ENCODE results near the gene PTPRN2. TPM values are rescaled to one million over a fixed set of nuclear protein-coding genes. Genes with fewer than 3 reads are reported as not detected.
"Not testable (repeated sequence)": the region's sequence is repeated elsewhere in the genome, so short reads cannot be mapped to it uniquely, and the experiment has no call there.

The PTPRN2 gene
- total RNA-seq, 2 donors from 2014 or later = 26.1 to 55.5 TPM

DNA sequence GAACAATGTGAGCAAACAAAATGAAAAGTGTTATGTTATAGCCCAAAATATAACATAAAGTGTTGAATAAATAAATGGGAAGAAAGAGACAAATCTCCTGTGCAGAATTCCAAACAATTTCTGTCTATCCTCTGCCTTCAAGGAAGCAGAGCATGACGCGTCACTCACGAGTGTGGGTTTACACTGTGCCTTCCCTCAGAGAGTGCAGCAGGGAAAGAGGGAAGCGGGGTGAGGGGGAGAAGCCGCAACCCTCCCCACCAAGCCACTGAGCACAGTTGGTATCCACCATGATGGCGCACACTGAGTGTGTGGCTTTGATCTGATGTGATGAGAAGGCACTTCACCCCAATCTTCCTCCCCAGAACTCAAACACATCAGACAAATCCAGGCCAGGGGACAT lies 74.8 kb downstream of the PTPRN2 start:
- WGBS = 80% methylated on average over 6 of the region's 6 CpGs
- Histone ChIP-seq H3K27ac (no peak overlapping the region), H3K36me3 (no peaks in the 10 kb centered on the region), H3K27me3 (replicated peaks; ENCODE audit: insufficient read depth) (no peaks in the 10 kb centered on the region), H3K4me1 (replicated peaks) (no peaks in the 10 kb centered on the region), H3K4me3 (no peak overlapping the region), H3K9me3 (no peaks in the 10 kb centered on the region)
- no peak for DNase-seq (ENCODE audit: low spot score)
- intact Hi-C loops (cut with DNase I) = no loop called here
- TF ChIP-seq POLR2AphosphoS5 (IDR thresholded peaks at IDR 0.05) (no peak), POLR2A (IDR thresholded peaks at IDR 0.05) (no peak), CTCF (IDR thresholded peaks at IDR 0.05) (no peak)

DNA sequence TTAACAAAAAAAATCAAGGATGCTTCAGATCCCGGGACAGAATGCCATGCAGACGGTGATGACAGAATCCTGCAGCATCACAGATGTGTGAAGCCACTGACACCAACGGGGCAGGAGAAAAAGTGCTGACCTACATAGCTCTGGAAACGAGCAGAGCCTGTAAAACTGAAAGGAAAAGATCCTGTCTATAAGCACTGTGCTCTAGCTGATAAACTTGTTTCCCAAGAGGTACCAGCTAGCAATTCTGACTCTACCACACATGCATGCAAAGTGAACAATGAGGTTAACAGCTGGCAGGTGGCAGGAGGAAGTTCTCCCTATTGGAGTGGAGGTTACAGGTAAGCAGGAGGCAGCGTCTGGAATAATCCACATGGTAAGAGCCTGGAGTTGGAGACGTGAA lies 75.6 kb downstream of the PTPRN2 start:
- no peaks in the 10 kb centered on the region for H3K9me3 ChIP-seq
- no peaks in the 10 kb centered on the region for H3K36me3 ChIP-seq
- TF ChIP-seq POLR2A (IDR thresholded peaks at IDR 0.05) (no peak), CTCF (IDR thresholded peaks at IDR 0.05) (no peak), POLR2AphosphoS5 (IDR thresholded peaks at IDR 0.05) (no peak)
- intact Hi-C loops (cut with DNase I) = no loop called here
- no peak overlapping the region for H3K4me3 ChIP-seq
- no peaks in the 10 kb centered on the region for H3K4me1 ChIP-seq (replicated peaks)
- H3K27me3 ChIP-seq (replicated peaks; ENCODE audit: insufficient read depth) = no peaks in the 10 kb centered on the region
- no peak overlapping the region for H3K27ac ChIP-seq
- no peak for DNase-seq (ENCODE audit: low spot score)
- WGBS = 80% methylated on average over 6 of the region's 6 CpGs

- 71% methylated on average over 23 of the region's 27 CpGs for WGBS
- Histone ChIP-seq H3K27me3 (replicated peaks; ENCODE audit: insufficient read depth) (no peaks in the 10 kb centered on the region), H3K4me3 (no peak overlapping the region), H3K27ac (no peak overlapping the region), H3K4me1 (replicated peaks) (no peaks in the 10 kb centered on the region), H3K36me3 (no peaks in the 10 kb centered on the region), H3K9me3 (no peaks in the 10 kb centered on the region)
- intact Hi-C loops (cut with DNase I) = no loop called here
- no peak for TF ChIP-seq POLR2A (IDR thresholded peaks at IDR 0.05)
- no peak for TF ChIP-seq CTCF (IDR thresholded peaks at IDR 0.05)
- DNase-seq (ENCODE audit: low spot score) = no peak
Observed at GRCh38 chr7:158508802-158509385, 78.7 kb downstream of the PTPRN2 start.

GRCh38 chr7:158508321-158508720 lies 79.3 kb downstream of the PTPRN2 start:
- H3K9me3 ChIP-seq; H3K27me3 ChIP-seq (replicated peaks; ENCODE audit: insufficient read depth); intact Hi-C loops (cut with DNase I); H3K4me1 ChIP-seq (replicated peaks); H3K4me3 ChIP-seq; DNase-seq (ENCODE audit: low spot score); H3K27ac ChIP-seq; H3K36me3 ChIP-seq: not testable (repeated sequence)
- 75% methylated on average over 10 of the region's 16 CpGs for WGBS

GRCh38 chr7:158507917-158508316 lies 79.7 kb downstream of the PTPRN2 start:
- WGBS = 79% methylated on average over 15 of the region's 15 CpGs
- H3K27ac ChIP-seq = no peak overlapping the region
- no peaks in the 10 kb centered on the region for H3K27me3 ChIP-seq (replicated peaks; ENCODE audit: insufficient read depth)
- H3K9me3 ChIP-seq = no peaks in the 10 kb centered on the region
- no peak for DNase-seq (ENCODE audit: low spot score)
- no peak for TF ChIP-seq POLR2A (IDR thresholded peaks at IDR 0.05)
- no peak for TF ChIP-seq CTCF (IDR thresholded peaks at IDR 0.05)
- no peak for TF ChIP-seq POLR2AphosphoS5 (IDR thresholded peaks at IDR 0.05)
- no peaks in the 10 kb centered on the region for H3K4me1 ChIP-seq (replicated peaks)
- no peaks in the 10 kb centered on the region for H3K36me3 ChIP-seq
- H3K4me3 ChIP-seq = no peak overlapping the region
- intact Hi-C loops (cut with DNase I) = no loop called here

- H3K36me3 ChIP-seq; DNase-seq (ENCODE audit: low spot score); H3K9me3 ChIP-seq; H3K27ac ChIP-seq; H3K27me3 ChIP-seq (replicated peaks; ENCODE audit: insufficient read depth); H3K4me3 ChIP-seq; H3K4me1 ChIP-seq (replicated peaks); intact Hi-C loops (cut with DNase I): not testable (repeated sequence)
- WGBS = 77% methylated on average over 7 of the region's 7 CpGs
Observed at GRCh38 chr7:158507175-158507574, 80.4 kb downstream of the PTPRN2 start.
